Measurements from ENCODE around the gene GH1.
A peak's percentile ranks its signal among the peaks of the same experiment; 100 is the strongest.
"Not testable (repeated sequence)": the region's sequence is repeated elsewhere in the genome, so short reads cannot be mapped to it uniquely, and the experiment has no call there.

Gene GH1

GRCh38 chr17:63926164-63926563 is 7.5 kb upstream of the GH1 start:
- no peak for DNase-seq (ENCODE audit: low read depth in 2 of 2)

- no peak for DNase-seq (ENCODE audit: low read depth in 2 of 2)
Measured at GRCh38 chr17:63925615-63926014, 7.0 kb upstream of the GH1 start.

- DNase-seq (ENCODE audit: low read depth in 2 of 2), result not testable (repeated sequence)
Measured at GRCh38 chr17:63922402-63922801, 3.8 kb upstream of the GH1 start.

- DNase-seq (ENCODE audit: low read depth in 2 of 2), result not testable (repeated sequence)
Measured at GRCh38 chr17:63920779-63921178, 2.1 kb upstream of the GH1 start.

- not testable (repeated sequence) for DNase-seq (ENCODE audit: low read depth in 2 of 2)
Measured at GRCh38 chr17:63920050-63920449, 1.4 kb upstream of the GH1 start.

DNA sequence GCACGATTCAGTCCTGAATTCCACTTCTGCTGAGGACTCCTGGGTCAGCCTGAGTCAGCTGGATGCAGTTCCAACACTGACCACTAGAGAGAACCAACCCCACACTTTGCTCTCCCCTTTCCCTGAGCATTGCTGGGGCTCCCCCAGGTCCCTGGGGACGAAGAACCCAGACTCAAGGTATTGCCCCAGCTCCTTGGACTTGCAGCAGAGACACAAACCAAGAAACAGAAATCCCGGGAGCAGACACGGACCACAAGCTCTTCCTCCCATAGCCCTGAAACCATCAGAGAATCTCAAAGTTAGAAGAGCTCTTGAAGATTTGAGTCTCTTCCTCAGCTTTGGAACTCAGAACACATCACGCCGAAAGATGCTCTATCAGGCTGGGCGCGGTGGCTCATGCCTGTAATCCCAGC is 678 bp upstream of the GH1 start:
- DNase-seq (ENCODE audit: low read depth in 2 of 2), result peak; percentile 42 to 55

DNA sequence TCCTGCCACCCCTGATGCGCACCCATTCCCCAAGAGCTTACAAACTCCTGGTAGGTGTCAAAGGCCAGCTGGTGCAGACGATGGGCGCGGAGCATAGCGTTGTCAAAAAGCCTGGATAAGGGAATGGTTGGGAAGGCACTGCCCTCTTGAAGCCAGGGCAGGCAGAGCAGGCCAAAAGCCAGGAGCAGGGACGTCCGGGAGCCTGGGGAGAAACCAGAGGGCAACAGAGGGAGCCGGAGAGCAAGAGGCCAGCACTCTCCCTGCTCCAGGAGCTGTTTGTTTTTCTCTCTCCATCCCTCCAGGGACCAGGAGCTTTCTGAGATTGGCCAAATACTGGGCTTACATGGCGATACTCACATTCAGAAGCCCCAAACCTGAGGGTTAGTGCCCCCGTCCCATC is 334 bp downstream of the GH1 start:
- no peak for DNase-seq (ENCODE audit: low read depth in 2 of 2)

DNA sequence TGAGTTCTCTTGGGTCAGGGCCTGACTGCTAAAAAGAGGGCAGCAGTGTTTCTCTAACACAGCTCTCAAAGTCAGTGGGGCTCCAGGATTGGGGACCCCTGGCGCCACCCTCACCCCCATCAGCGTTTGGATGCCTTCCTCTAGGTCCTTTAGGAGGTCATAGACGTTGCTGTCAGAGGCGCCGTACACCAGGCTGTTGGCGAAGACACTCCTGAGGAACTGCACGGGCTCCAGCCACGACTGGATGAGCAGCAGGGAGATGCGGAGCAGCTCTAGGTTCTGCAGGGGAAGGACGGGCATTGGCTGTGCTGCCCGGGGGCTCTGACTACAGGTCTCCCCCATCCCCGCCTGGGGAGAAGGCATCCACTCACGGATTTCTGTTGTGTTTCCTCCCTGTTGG is 993 bp downstream of the GH1 start:
- no peak for DNase-seq (ENCODE audit: low read depth in 2 of 2)

DNA sequence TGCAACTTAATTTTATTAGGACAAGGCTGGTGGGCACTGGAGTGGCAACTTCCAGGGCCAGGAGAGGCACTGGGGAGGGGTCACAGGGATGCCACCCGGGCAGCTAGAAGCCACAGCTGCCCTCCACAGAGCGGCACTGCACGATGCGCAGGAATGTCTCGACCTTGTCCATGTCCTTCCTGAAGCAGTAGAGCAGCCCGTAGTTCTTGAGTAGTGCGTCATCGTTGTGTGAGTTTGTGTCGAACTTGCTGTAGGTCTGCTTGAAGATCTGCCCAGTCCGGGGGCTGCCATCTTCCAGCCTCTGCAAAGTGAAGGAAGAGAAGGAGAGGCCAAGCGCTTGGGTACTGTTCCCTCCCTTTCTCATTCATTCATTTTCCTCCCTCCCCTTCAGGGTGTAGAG is 1.4 kb downstream of the GH1 start:
- DNase-seq (ENCODE audit: low read depth in 2 of 2), result not testable (repeated sequence)

DNA sequence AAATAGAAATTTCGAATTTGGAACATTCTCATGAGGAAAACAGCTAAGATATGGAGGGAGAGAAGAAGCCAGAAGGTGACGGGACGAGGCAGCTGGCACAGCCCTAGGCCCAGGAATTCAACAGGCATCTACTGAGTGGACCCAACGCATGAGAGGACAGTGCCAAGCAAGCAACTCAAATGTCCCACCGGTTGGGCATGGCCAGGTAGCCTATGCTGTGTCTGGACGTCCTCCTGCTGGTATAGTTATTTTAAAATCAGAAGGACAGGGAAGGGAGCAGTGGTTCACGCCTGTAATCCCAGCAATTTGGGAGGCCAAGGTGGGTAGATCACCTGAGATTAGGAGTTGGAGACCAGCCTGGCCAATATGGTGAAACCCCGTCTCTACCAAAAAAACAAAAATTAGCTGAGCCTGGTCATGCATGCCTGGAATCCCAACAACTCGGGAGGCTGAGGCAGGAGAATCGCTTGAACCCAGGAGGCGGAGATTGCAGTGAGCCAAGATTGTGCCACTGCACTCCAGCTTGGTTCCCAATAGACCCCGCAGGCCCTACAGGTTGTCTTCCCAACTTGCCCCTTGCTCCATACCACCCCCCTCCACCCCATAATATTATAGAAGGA is 2.0 kb downstream of the GH1 start:
- DNase-seq (ENCODE audit: low read depth in 2 of 2), result no peak

- not testable (repeated sequence) for DNase-seq (ENCODE audit: low read depth in 2 of 2)
Measured at GRCh38 chr17:63915753-63916152, 2.9 kb downstream of the GH1 start.

DNA sequence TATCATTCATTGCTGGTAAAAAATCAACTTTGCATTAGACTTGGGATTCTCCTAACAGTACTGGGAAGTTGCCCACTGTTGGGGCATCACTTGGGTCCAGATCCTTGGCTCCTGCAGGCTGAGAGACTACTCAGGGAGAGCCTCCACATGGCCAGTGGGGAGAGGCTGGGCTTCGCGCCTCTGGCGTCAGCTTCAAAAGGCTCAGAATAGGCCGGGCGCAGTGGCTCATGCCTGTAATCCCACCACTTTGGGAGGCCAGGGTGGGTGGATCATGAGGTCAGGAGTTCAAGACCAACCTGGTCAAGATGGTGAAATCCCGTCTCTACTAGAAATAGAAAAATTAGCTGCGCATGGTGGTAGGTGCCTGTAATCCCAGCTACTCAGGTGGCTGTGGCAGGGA is 4.2 kb downstream of the GH1 start:
- DNase-seq (ENCODE audit: low read depth in 2 of 2), result no peak

DNA sequence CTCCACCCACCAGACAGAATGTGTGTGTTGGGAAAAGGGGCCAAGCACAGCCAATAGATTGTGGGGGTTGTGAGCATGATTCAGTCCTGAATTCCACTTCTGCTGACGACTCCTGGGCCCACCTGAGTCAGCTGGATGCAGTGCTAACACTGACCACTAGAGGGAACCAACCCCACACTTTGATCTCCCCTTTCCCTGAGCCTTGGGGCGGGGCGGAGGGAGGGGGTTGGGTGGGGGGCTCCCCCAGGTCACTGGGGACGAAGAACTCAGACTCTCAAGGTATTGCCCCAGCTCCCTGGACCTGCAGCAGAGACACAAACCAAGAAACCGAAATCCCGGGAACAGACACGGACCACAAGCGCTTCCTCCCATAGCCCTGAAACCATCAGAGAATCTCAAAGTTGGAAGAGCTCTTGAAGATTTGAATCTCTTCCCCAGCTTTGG is 7.0 kb downstream of the GH1 start:
- peak; percentile 34 to 50 for DNase-seq (ENCODE audit: low read depth in 2 of 2)

DNA sequence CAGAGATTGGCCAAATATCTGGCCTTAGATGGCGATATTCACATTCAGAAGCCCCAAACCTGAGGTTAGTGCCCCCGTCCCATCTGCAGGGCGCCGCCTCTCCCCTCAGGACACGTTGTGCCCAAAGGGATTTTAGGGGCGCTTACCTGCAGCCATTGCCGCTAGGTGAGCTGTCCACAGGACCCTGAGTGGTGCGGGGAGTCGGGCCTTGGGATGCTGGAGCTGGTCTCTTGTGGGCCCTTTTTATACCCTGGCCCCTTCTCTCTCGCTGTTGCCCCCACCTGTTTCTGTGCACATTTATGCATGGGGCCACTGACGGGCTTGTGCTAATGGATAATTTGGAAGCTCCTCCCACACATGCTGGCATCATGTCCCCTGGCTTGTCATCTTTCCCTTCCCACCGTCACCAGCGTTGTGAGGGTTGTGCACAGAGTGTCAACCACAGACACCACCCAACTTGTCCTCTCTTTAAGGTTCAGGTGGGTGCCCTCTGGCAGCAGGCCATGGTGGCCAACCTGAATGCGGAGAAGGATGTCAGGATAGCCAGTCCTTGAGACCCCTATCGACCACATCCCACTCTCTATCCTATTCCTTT is 7.5 kb downstream of the GH1 start, which contains the start of gene CSHL1:
CSHL1 (minus strand) TSS at position 218 of the 595 bp plus-strand sequence; CDS start at position 156, 62 bp downstream.
- DNase-seq (ENCODE audit: low read depth in 2 of 2), result no peak

DNA sequence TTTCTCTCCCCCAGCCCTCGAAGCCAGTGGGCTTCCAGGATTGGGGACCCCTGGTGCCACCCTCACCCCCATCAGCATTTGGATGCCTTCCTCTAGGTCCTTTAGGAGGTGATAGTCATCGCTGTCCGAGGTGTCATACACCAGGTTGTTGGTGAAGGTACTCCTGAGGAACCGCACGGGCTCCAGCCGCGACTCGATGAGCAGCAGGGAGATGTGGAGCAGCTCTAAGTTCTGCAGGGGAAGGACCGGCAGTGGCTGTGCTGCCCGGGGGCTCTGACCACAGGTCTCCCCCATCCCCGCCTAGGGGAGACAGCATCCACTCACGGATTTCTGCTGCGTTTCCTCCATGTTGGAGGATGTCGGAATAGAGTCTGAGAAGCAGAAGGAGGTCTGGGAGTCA is 8.5 kb downstream of the GH1 start:
- DNase-seq (ENCODE audit: low read depth in 2 of 2), result no peak

GRCh38 chr17:63909586-63909985 is 9.1 kb downstream of the GH1 start:
- DNase-seq (ENCODE audit: low read depth in 2 of 2), result not testable (repeated sequence)

GRCh38 chr17:63907161-63907778 is 11.4 kb downstream of the GH1 start:
- not testable (repeated sequence) for DNase-seq (ENCODE audit: low read depth in 2 of 2)

GRCh38 chr17:63904796-63905195 is 13.8 kb downstream of the GH1 start:
- not testable (repeated sequence) for DNase-seq (ENCODE audit: low read depth in 2 of 2)

GRCh38 chr17:63903787-63904201 is 14.8 kb downstream of the GH1 start:
- DNase-seq (ENCODE audit: low read depth in 2 of 2), result not testable (repeated sequence)

DNA sequence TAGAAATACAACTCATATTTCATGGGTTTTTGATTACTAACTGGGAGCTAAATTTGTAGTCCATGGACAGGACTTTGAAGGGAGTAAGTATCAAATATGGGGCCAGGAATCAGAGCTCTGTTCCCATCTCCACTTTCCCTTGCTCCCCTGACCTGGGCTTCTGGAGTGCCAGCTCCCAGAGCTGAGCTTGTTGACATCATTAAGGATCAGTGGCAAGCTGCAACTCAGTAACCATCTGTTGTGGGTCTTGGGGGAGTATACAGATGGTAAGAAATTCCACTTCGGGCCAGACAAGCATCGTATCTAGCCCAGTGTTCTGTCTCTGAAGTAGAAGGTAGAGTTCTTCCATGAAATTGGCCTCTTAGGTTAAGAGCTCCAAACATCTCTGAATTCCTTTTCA is 16.7 kb downstream of the GH1 start:
- not testable (repeated sequence) for DNase-seq (ENCODE audit: low read depth in 2 of 2)

GRCh38 chr17:63898899-63899798 is 19.5 kb downstream of the GH1 start:
- not testable (repeated sequence) for DNase-seq (ENCODE audit: low read depth in 2 of 2)
